RPMI7951 (cell line): ENCODE results near the gene KDM4B. TPM values are rescaled to one million over a fixed set of nuclear protein-coding genes. Genes with fewer than 3 reads are reported as not detected.
"Not testable (repeated sequence)": the region's sequence is repeated elsewhere in the genome, so short reads cannot be mapped to it uniquely, and the experiment has no call there.

Source experiments
- DNase-seq: peaks from one replicate; pipeline ENCODE4 v3.0.0-alpha.2; 2012; ENCODE audit warnings: low read depth
- total RNA-seq: library from RNA; depleted of rRNA; stranded (reverse); fragments of >200 nt; shearing (Covaris generic); gene quantifications from 2 replicates; pipeline ENCODE4 v1.2.3, GENCODE V29; 2014

The KDM4B gene
- total RNA-seq, 1 experiment from 2014 or later = 6.2 TPM

DNA sequence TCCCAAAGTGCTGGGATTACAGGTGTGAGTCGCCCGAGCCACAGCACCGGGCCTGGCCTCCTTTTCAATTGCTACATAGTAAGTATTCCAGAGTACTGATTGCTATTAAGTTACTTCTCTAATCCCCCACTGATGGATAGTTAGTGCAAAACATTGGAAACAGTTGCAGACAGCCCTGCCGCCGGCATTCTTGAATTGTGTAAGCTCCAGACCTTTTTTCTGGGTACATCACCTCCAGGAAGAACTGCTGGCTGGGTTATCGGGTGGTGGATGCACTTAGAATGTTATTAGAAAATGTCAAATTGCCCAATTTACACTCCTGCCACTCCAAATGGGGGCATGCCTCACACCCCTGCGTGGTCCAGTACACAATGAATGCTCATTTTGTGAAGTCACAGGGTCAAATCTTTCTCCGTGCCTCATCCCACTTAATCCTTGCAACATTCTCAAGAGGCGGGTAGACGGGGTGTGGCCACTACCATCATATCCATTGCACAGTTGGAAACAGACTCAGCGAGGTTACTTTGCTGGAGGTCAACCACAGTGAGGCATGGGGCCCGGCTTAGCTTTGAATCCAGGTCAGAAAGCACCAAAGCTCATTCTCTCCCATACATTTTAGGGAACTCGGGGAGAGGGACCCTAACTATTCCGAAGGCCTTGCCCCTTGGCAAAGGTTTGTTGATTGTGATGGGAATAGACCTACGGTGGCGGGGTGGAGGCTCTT lies 1.0 kb upstream of the KDM4B start:
- DNase-seq = peak; percentile 64

- no peak for DNase-seq
These were observed 419 bp downstream of the KDM4B start for GRCh38 chr19:4969292-4969771.

GRCh38 chr19:4969772-4970531 lies 1.0 kb downstream of the KDM4B start:
- DNase-seq = peak; percentile 33

DNA sequence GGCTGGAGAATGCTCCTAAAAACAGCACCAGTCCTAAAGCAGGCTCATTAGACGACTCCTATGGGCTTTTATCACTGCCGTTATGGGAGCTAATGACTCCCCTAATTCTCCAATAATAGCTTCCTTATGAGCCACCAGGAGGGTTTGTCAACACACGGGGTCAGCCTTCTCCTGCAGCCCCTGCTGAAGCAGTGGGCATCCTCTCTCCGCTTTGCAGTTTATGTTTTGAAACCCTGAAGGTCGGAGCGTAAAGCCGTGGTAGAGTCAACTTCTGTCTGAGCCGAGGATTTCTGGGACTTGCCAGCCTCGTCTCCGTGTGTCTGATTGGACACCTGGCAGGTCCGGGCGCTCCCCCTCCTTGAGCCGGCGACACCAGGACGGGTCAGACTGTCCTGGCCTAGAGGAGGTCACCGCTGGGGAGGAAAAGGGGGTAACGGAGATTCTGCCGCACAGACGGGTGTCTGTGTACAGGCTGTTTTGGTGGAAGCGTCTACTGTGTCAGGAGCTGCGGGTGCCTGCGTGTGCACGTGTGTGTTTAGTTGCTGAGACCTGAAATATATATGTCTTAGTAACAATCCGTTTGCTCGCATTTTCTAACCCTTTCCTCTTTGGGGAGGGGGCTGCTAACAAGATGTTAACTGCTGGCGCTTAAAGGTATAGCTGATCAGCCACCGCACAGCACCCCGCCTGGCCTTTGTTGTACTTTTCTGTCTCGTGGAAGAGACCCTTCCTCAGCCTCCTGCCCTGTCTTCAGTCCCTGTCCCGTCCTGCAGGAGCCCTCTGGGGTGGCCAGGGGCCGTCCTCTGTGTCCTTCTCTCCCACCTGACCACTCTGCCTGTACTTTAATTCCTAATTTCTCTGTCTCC lies 1.9 kb downstream of the KDM4B start:
- DNase-seq = no peak

- DNase-seq = peak; percentile 19
These were observed 2.5 kb downstream of the KDM4B start for GRCh38 chr19:4971424-4971793.

- DNase-seq = no peak
These were observed 3.0 kb downstream of the KDM4B start for GRCh38 chr19:4971816-4972495.

DNA sequence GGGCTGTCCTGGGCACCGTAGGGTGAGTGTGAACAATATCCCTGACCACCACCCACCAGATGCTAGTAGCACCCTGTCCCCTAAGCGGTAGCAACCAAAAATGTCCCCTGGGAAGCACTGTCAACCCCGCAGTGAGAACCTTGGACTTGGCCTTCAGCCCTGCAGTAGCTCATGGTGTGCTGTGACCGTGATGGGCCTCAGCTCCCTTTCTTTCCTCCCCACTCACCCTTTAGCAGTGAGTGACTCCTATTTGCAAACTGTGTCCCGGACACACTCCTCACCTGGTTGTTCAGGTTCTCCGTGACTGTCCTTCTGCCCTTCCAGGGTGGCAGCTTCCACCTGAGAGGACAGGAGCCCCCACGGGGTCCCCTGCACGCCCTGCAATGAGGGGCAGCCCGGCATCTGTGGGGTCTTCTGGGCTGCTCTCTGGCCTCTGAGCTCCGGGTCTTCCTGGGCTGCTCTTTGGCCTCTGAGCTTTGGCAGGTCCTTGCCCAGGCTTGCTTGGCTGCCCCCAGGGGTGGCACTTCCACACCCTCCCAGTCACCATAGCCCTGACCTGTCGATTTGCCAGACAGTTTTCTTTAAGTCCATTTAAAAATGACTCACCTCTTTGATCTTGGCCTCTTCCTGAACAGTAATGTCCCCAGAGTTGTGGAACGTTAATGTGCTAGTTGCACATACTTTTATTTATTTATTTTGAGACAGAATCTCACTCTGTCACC lies 3.8 kb downstream of the KDM4B start:
- peak; percentile 88 for DNase-seq

GRCh38 chr19:4974880-4975469 lies 6.1 kb downstream of the KDM4B start:
- DNase-seq = no peak

DNA sequence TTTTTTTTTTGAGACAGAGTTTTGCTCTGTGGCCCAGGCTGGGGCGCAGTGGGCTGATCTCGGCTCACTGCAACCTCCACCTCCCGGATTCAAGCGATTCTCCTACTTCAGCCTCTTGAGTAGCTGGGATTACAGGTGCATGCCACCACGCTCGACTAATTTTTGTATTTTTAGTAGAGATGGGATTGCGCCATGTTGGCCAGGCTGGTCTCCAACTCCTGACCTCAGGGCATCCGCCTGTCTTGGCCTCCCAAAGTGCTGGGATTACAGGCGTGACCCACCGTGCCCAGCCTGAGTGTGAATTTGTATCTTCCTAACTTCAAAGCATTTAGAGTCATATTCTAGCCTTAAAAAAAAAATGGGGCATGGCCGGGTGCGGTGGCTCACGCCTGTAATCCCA lies 6.7 kb downstream of the KDM4B start:
- not testable (repeated sequence) for DNase-seq

GRCh38 chr19:4976401-4977298 lies 7.7 kb downstream of the KDM4B start:
- DNase-seq = no peak

- DNase-seq = no peak
These were observed 8.6 kb downstream of the KDM4B start for GRCh38 chr19:4977299-4978174.

DNA sequence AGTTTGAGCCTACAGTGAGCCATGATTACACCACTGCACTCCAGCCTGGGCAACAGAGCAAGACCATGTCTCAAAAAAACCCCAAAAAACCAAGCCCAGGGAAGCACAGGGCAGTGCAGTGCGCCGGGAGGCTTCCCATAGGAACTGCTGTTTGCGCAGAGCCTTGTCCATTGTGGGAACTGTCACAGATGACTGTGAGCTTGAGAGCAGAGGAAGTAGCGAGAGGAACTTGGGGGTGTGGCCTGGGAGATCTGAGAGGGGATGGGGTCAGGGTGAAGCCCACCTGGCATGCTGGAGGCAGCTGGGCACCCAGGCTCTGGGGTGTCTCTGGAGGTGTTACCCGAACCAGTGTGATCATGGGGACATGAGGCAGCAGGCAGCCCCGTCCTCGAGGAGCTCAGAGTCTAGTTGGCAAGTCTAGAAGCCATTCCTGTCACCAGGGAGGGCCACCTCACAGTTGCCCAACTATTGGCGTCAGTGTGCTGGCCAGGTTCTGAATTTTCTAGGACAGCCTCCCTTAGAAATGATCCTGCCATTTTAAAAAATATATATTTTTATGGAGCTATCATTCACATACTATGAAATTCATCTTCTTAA lies 10.4 kb downstream of the KDM4B start:
- no peak for DNase-seq

GRCh38 chr19:4980067-4980466 lies 11.2 kb downstream of the KDM4B start:
- no peak for DNase-seq

- no peak for DNase-seq
These were observed 12.1 kb downstream of the KDM4B start for GRCh38 chr19:4980838-4981680.

DNA sequence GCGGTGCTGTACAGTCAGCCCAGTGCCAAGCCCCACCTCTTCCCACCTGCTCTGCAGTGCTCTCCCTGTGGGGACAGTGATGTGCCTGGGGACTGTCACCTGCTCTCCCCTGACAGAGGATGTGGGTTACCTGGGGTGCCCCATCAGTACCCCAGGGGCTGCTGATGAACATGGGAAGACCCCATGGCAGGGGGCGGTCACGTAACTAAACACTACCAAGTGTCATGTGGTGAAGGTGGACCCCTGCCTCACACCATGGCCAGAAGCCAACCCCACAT lies 12.7 kb downstream of the KDM4B start:
- DNase-seq = no peak

- DNase-seq = no peak
These were observed 14.6 kb downstream of the KDM4B start for GRCh38 chr19:4983346-4984105.

DNA sequence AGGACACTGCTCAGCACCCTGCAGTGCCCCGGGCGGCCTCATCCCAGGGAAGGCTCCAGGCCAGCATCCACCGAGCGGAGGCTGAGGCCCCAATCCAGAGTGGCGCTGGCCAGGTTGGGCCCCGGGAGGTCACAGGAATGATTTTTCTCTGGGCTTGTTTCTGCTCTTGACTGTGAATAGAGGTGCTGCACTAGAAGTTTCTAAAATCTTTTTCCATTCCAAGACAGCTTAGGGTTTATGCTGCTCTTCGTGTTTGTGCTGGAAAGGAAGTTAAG lies 15.1 kb downstream of the KDM4B start:
- no peak for DNase-seq
